NCI-H1092 treated with DMSO at 0.1 percent for 48 hours (cell line): ENCODE measurements around the gene AQP12A.

Experiments used
- DNase-seq: peaks from one replicate; lab custom pipeline; 2025; lab: John Stamatoyannopoulos, UW

The AQP12A gene

GRCh38 chr2:240707043-240707756, 15.5 kb downstream of the AQP12A start:
- no peak for DNase-seq

GRCh38 chr2:240707821-240708220, 16.2 kb downstream of the AQP12A start:
- DNase-seq: no peak

GRCh38 chr2:240708457-240708856, 16.8 kb downstream of the AQP12A start:
- no peak for DNase-seq

- no peak for DNase-seq
Observed at GRCh38 chr2:240711296-240711695, 19.6 kb downstream of the AQP12A start.

GRCh38 chr2:240711701-240712100, 20.0 kb downstream of the AQP12A start:
- no peak for DNase-seq

GRCh38 chr2:240712121-240712520, 20.5 kb downstream of the AQP12A start:
- DNase-seq: no peak

- DNase-seq: no peak
Observed at GRCh38 chr2:240713071-240713927, 21.6 kb downstream of the AQP12A start.

GRCh38 chr2:240713928-240714746, 22.5 kb downstream of the AQP12A start:
- no peak for DNase-seq

GRCh38 chr2:240714747-240715725, 23.4 kb downstream of the AQP12A start:
- DNase-seq: no peak

- no peak for DNase-seq
Observed at GRCh38 chr2:240716130-240716798, 24.6 kb downstream of the AQP12A start.

GRCh38 chr2:240717181-240717641, 25.5 kb downstream of the AQP12A start:
- DNase-seq: no peak

- DNase-seq: no peak
Observed at GRCh38 chr2:240717681-240718581, 26.3 kb downstream of the AQP12A start.

- DNase-seq: no peak
Observed at GRCh38 chr2:240718896-240719490, 27.3 kb downstream of the AQP12A start.

GRCh38 chr2:240719676-240720545, 28.2 kb downstream of the AQP12A start:
- no peak for DNase-seq

GRCh38 chr2:240720686-240721595, 29.3 kb downstream of the AQP12A start:
- DNase-seq: no peak

- no peak for DNase-seq
Observed at GRCh38 chr2:240721596-240722180, 30.0 kb downstream of the AQP12A start.

GRCh38 chr2:240722376-240722775, 30.7 kb downstream of the AQP12A start:
- no peak for DNase-seq
